Stomach smooth muscle (tissue), 2 donors: Measurements from ENCODE around the gene GRID2.

ENCODE experiments used
- H3K27ac ChIP-seq: one replicate; pipeline ENCODE4 v1.7.0; 2013; ENCODE audit warnings: mild to moderate bottlenecking, low read length, inconsistent platforms
- H3K27me3 ChIP-seq, 2 donors: one replicate each; pipeline ENCODE4 v1.7.0; 2013; ENCODE audit warnings: low read length in 2 of 2; ENCODE audit not compliant: insufficient read depth in 2 of 2, control insufficient read depth in 1 of 2
- H3K36me3 ChIP-seq, 2 donors: one replicate each; pipeline ENCODE4 v1.7.0; 2013; ENCODE audit warnings: low read length in 2 of 2; ENCODE audit not compliant: control insufficient read depth in 2 of 2, insufficient read depth in 2 of 2
- H3K4me1 ChIP-seq: one replicate; pipeline ENCODE4 v1.7.0; 2013; ENCODE audit warnings: low read length; ENCODE audit not compliant: control insufficient read depth, insufficient read depth
- H3K4me3 ChIP-seq, 2 donors: one replicate each; pipeline ENCODE4 v1.7.0; 2013; ENCODE audit warnings: low read length in 2 of 2
- H3K9ac ChIP-seq, 2 donors: one replicate each; pipeline ENCODE4 v1.7.0; 2013; ENCODE audit warnings: low read length in 2 of 2, mild to moderate bottlenecking in 1 of 2
- H3K9me3 ChIP-seq, 2 donors: one replicate each; pipeline ENCODE4 v1.7.0; 2013; ENCODE audit warnings: low read length in 2 of 2; ENCODE audit not compliant: control insufficient read depth in 2 of 2
- donor health status: healthy.
- donor health status: Pancreatic carcinoma.

The GRID2 gene

DNA sequence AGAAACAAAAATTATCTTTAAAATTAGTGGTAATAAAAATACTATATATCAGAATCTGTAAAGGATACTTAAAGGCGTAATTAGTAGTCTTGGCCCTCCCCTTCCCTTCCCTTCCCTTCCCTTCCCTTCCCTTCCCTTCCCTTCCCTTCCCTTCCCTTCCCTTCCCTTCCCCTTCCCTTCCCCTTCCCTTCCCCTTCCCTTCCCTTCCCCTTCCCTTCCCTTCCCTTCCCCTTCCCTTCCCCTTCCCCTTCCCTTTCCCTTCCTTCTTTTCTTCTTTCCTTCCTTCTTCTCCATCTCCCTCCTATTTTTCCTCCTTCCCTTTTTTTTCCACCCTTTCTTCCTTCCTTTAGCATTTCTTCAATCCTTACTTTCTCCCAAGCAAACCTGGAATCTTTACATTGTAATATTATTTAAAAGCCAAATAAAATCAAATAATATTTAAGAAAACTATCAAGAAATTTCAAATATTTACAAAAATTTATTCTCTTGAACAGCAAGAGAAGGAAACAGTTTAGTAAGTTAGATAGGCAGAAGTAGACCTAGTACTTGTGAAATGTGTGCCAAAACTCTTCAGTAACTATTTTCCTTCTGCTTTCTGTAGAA, 1145.0 kb downstream of the GRID2 start:
- Histone ChIP-seq H3K9me3 (no peaks in the 10 kb centered on the region), H3K27ac (no peak overlapping the region), H3K4me1 (no peaks in the 10 kb centered on the region), H3K36me3 (no peaks in the 10 kb centered on the region), H3K27me3 (no peaks in the 10 kb centered on the region), H3K9ac (no peak overlapping the region), H3K4me3 (no peak overlapping the region)

GRCh38 chr4:93451954-93452353, 1148.2 kb downstream of the GRID2 start:
- H3K27ac ChIP-seq: no peak overlapping the region
- no peak overlapping the region for H3K4me3 ChIP-seq
- H3K27me3 ChIP-seq: no peaks in the 10 kb centered on the region
- no peaks in the 10 kb centered on the region for H3K36me3 ChIP-seq
- H3K9ac ChIP-seq: no peak overlapping the region
- no peaks in the 10 kb centered on the region for H3K4me1 ChIP-seq
- no peaks in the 10 kb centered on the region for H3K9me3 ChIP-seq

GRCh38 chr4:93461541-93461940, 1157.8 kb downstream of the GRID2 start:
- no peak overlapping the region for H3K4me3 ChIP-seq
- no peaks in the 10 kb centered on the region for H3K9me3 ChIP-seq
- no peaks in the 10 kb centered on the region for H3K36me3 ChIP-seq
- no peaks in the 10 kb centered on the region for H3K4me1 ChIP-seq
- H3K27ac ChIP-seq: no peak overlapping the region
- no peak overlapping the region for H3K9ac ChIP-seq
- no peaks in the 10 kb centered on the region for H3K27me3 ChIP-seq

DNA sequence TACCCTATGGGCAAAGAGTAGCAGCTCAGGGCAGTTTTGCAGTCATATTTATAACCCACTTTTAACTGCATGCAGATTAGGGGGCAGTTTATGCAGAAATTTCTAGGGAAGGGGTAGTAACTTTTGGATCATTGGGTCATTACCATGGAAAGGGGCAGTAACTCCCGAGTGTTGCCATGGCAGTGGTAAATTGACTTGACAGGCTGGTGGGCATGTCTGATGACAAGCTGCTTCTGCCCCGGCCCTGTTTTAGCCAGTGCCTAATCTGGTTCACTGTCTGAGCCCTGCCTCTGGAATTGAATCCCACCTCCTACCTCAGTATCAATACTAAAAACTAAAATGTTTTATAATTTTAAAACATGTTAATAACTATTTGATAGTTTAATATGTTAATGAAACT, 1162.7 kb downstream of the GRID2 start:
- Histone ChIP-seq H3K9me3 (no peaks in the 10 kb centered on the region), H3K9ac (no peak overlapping the region), H3K27ac (no peak overlapping the region), H3K27me3 (no peaks in the 10 kb centered on the region), H3K4me3 (no peak overlapping the region), H3K4me1 (no peaks in the 10 kb centered on the region), H3K36me3 (no peaks in the 10 kb centered on the region)

GRCh38 chr4:93467484-93468155, 1163.9 kb downstream of the GRID2 start:
- no peak overlapping the region for H3K27ac ChIP-seq
- no peak overlapping the region for H3K9ac ChIP-seq
- H3K4me3 ChIP-seq: no peak overlapping the region
- H3K36me3 ChIP-seq: no peaks in the 10 kb centered on the region
- no peaks in the 10 kb centered on the region for H3K9me3 ChIP-seq
- H3K27me3 ChIP-seq: no peaks in the 10 kb centered on the region
- H3K4me1 ChIP-seq: no peaks in the 10 kb centered on the region

DNA sequence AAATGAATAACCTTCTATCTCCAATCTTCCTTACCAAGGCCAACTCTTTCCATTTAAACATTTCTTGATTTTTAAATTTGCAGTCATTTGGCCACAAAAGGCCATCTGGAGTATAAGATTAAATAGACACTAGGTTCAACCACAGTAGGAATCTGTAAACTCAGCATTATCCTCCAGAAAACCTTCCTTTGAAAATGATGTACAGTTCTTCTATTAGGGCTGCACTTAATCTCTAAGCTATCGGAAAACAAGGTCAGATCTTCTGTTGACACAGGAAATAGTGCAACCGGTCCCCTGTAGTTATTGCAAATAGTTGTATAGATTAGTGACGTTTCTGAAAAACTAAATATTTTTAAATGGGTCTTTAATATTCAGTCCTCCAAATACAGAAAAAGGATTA, 1165.8 kb downstream of the GRID2 start:
- Histone ChIP-seq H3K4me1 (no peaks in the 10 kb centered on the region), H3K9me3 (no peaks in the 10 kb centered on the region), H3K36me3 (no peaks in the 10 kb centered on the region), H3K4me3 (no peak overlapping the region), H3K27me3 (no peaks in the 10 kb centered on the region), H3K9ac (no peak overlapping the region), H3K27ac (no peak overlapping the region)

DNA sequence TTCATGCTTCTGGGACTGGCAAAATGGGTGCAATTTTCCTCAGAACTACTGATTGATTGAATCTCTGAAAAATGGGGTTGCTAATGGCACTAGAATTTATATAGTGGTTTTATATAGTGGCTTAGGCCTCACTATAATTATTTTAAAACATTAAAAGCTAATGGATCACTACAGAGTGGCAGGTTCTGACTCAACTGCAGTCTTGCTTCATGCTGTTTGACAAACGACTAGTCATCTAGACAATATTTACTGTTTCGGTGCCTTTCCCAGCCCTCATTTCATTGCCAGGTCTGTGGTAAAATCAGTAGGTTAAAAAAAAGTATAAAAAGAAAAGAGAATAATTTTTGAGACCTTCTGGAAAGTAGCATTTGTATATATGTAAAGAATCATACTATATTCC, 1172.0 kb downstream of the GRID2 start:
- Histone ChIP-seq H3K27me3 (no peaks in the 10 kb centered on the region), H3K27ac (no peak overlapping the region), H3K9ac (no peak overlapping the region), H3K4me1 (no peaks in the 10 kb centered on the region), H3K9me3 (no peaks in the 10 kb centered on the region), H3K36me3 (no peaks in the 10 kb centered on the region), H3K4me3 (no peak overlapping the region)

DNA sequence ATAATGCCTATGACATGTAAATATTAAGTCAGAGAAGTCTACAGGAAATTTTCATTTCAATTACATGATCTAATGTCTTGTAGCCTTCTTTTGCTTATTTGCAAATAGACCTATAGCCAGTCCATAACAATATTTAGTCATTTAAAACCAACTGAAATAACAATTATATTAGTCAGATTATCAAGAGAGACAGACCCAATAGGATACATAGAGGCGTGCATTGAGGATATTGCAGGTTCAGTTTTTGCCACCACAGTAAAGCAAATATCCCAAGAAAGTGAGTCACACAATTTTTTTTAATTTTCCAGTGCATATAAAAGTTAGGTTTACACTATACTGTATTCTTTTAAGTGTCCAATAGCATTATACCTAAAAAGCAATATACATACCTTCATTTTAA, 1175.0 kb downstream of the GRID2 start:
- Histone ChIP-seq H3K9ac (no peak overlapping the region), H3K4me1 (no peaks in the 10 kb centered on the region), H3K27me3 (no peaks in the 10 kb centered on the region), H3K9me3 (no peaks in the 10 kb centered on the region), H3K36me3 (no peaks in the 10 kb centered on the region), H3K4me3 (no peak overlapping the region), H3K27ac (no peak overlapping the region)

DNA sequence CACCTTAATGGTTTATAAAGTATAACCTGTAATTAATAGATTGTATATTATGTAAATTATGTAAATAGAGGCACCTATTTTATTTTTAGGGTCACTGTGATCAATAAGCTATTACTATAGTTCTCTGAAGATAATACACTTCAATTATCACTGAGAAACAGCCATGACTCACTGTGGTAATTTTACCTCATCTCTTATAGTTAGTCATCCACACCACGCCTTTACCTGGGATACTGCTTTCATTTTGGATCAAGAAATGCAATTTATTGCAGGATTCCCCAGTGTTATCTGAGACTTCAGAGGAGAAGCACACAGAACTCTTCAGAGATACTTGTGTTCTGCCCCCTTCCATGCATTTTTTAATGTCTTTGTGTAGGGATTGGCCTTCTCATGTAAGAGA, 1176.7 kb downstream of the GRID2 start:
- H3K9me3 ChIP-seq: no peaks in the 10 kb centered on the region

GRCh38 chr4:93495346-93495745, 1191.6 kb downstream of the GRID2 start:
- Histone ChIP-seq H3K9ac (no peak overlapping the region), H3K9me3 (no peaks in the 10 kb centered on the region), H3K4me1 (no peaks in the 10 kb centered on the region), H3K27ac (no peak overlapping the region), H3K36me3 (no peaks in the 10 kb centered on the region), H3K27me3 (no peaks in the 10 kb centered on the region), H3K4me3 (no peak overlapping the region)

More for the DNA sequence above, 1176.7 kb downstream of the GRID2 start:
- H3K36me3 ChIP-seq: no peaks in the 10 kb centered on the region
- no peak overlapping the region for H3K4me3 ChIP-seq
- no peak overlapping the region for H3K27ac ChIP-seq
- H3K27me3 ChIP-seq: no peaks in the 10 kb centered on the region
- H3K9ac ChIP-seq: no peak overlapping the region
- H3K4me1 ChIP-seq: no peaks in the 10 kb centered on the region

- no peaks in the 10 kb centered on the region for H3K4me1 ChIP-seq
- H3K27me3 ChIP-seq: no peaks in the 10 kb centered on the region
- H3K27ac ChIP-seq: no peak overlapping the region
- no peak overlapping the region for H3K4me3 ChIP-seq
- H3K36me3 ChIP-seq: no peaks in the 10 kb centered on the region
- no peak overlapping the region for H3K9ac ChIP-seq
- H3K9me3 ChIP-seq: no peaks in the 10 kb centered on the region
These were observed 1197.5 kb downstream of the GRID2 start for GRCh38 chr4:93501244-93501643.
